GM21447 (cell line): ENCODE results near the gene CYTH4.

ENCODE experiments used
- ATAC-seq: cut with Tn5 transposase; IDR thresholded peaks from one replicate; pipeline ENCODE4 v1.9.1; 2021; ENCODE audit not compliant: unreplicated experiment

The CYTH4 gene

DNA sequence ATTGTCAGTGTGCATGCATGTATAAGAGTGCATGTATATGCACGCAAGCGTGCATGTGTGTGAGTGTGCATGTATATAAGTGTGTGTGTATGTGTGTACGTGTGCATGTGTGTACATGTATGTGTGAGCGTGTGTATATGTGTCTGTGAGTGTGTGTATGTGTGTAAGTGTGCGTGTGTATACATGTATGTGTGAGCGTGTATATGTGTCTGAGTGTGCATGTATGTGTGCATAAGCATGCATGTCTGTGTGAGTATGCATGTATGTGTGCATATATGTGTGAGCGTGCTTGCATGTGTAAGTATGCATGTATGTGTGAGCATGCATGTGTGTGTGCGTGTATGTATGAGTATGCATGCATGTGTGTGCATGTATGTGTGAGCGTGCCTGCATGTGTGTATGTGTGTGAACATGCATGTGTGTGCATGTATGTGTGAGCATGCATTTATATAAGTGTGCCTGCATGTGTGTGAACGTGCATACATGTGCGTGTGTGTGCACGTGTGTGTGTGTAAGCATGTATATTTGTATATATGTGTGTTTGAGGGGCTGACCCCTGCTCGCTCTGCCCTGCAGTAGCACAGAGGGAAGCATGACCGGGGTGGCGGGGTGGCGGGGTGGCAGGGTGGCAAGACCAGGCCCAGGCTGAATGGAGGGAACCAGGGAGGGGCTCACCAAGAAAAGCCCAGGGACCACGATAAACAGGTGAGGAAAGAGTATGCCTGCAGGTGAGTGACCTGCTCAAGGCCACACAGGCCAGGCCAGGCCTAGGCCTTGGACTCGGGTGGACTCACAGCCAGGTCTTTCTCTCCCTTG lies 26.3 kb downstream of the CYTH4 start:
- ATAC-seq = no peak

DNA sequence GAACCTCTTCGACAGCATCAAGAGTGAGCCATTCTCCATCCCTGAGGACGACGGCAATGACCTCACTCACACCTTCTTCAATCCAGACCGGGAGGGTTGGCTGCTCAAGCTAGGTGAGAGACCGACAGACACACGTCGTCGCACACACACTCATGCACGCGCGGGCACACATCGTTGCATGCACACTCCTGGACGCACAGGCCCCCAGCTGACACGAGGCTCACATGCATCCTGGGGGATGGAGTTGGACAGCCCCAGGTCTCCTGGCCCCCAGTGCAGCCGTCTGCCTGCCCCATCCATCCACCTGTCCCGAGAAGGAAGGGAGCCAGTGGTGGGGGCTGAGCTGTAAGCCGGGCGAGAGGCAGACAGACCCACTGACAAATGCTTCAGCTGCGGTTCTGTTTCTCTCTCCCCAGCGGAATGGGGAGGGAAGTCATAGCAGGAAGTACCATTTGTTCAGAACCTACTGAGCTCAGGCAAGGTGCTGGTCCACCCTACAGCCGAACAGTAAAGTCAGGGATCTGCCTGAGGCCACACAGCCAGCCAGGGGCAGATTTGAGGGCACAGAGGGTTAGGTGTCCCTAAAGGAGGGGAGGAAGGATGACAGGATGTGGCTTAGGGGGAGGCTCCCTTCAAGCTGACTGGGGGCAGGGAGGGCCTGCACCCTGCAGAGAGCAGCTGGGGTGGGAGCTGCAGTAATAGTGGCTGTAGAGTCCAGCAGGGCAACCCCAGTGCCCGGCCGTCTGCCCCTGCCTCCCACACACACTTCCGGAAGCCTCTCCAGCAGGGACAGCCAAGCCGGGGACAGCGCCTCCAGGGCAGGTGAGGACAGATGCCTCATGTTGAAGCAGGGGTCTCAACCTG lies 27.1 kb downstream of the CYTH4 start:
- ATAC-seq = no peak

DNA sequence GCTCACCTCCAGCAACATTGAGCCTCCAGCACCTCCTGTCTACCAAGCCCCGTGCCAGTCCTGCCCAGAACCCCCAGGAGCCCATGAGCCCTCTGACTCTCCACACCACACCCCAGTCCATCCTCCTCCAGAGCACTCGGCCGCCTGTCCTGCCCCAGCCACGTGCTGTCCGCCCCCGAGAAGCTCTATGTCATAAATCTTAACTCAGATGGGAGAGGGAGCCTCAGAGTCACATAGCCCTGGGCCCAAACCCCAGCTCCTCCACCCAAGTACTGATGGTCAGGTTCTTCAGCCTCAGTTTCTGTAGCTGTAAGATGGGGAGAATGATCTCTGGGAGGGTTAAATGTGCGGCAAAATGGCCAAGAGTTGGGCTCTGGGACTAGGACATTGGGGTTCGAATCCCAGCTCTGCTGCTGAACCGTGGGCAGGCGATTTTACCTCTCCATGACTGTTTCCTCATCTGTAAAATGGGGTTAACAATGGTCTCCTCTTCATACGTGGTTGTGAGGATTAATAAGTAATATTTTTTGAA lies 27.8 kb downstream of the CYTH4 start:
- no peak for ATAC-seq

DNA sequence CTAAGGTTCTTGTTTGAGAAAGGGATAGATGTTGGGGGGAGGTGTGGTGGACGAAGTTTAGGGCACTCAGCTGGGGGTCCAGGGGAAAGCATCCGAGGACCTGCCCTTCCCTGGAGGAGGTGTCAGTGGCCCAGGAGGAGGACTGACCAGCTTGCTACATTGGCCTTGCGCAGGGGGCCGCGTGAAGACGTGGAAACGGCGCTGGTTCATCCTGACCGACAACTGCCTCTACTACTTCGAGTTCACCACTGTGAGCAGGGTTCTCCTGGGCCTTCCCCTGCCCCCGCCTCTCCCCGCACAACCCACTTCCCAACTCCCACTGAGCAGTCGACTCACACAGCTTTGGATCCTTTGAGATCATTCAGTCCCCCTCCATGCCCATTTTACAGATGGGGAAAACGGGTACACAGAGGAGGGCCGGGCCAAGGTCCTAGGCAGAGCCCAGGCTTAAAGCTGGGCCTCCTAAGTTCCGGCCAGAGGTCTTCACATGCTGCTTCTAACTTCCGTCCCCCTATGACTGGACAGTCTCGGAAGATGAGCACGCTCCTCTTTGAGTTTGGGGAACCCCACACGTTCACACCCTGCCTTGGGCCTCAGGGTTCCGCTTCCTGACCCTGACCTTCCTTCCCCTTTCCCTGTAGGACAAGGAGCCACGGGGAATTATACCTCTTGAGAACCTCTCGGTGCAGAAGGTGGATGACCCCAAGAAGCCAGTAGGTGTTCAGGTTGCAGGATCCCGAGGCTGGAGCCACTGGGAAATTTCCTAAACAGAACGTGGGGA lies 28.7 kb downstream of the CYTH4 start:
- no peak for ATAC-seq

DNA sequence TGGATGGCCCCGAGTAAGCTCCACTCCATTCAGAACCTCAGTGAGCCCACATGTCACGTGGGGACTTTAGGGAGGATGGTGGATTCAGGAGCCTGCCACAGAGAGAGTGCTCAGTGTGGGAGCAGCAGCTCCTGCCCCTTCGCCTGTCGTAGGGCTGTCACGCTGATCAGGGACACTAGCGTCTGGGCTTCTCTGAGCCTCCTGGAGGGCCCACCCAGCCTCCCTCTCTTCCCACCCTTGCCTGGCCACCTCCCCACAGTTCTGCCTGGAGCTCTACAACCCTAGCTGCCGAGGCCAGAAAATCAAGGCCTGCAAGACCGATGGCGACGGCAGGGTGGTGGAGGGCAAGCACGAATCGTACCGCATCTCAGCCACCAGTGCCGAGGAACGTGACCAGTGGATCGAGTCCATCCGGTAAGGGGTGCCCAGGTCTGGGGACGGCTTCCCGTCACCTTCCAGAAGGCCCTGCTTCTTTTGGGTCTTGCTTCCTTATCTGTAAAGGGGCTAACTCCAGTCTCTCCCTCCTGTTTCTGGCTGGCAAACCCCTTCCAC lies 29.5 kb downstream of the CYTH4 start:
- ATAC-seq = no peak

DNA sequence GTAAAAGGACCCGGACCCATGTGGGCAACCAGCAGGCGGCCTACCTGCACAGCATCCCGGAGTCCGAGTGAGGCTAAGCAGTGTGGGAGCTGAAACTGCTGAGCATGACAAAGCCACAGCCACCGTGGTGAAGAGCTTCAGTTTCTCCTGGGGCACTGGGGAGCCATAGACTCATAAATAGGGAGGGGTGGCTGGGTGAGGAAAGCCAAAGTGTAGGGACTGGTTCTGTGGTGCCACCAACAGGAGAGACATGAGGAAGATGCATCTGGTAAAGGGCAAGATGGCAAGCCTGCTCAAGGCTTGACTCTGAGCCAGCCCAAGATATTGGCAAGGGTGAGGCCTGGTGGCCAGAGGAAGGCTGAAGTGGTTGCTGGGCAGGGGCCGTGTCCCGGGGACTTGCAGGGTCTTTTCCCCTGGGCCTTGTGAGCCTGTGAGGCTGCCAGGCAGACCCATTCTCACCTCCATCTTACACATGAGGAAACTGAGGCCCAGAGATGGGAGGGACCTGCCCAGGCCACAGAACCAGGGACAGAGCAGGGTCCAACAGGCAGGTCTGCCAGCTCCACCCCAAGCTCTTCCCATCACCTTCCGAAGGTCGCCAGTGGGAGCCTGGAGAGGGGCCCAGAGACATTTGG lies 30.4 kb downstream of the CYTH4 start:
- no peak for ATAC-seq

DNA sequence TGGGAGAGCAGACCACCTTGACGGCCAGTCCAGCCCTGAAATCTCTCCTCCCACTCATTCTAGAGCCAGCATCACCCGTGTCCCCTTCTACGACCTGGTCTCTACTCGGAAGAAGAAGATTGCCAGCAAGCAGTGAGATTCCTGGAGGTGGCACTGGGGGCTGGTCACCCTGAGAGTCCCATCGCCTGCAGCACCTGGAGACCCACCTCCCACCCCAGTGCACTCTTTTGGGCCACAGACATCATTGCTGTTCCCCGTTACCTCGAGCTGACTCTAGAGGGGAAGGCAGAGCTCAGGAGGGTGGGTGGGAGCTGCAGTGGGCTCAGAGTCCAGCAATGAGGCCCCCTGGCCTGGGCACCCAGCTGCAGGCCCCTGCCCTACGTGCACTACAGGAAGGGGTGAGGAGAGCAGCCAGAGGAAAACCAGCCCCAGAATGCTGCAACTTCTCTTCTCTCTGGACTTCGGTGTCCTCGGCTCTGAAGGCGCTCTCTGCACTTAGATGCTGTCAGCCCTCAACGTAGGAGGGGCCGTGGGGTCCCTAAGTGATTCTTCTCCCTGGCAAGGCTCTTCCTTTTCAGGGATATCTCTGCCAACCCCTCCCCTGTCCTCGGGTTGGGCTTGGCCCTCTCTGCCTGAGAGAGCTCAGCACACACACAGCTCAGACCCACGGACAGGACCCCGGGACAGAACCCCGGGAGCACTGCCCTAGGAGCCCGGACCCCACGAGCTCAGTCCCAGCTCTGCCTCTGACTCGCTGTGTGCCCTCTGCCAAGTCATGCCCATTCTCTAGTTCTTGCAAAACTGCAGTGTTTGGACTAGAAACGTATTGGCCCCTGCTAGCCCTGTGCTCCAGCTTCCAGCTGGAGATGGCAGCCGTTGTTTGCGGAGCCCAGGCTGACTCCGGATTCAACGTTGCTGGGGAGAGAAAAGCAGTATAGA lies 31.3 kb downstream of the CYTH4 start:
- no peak for ATAC-seq

DNA sequence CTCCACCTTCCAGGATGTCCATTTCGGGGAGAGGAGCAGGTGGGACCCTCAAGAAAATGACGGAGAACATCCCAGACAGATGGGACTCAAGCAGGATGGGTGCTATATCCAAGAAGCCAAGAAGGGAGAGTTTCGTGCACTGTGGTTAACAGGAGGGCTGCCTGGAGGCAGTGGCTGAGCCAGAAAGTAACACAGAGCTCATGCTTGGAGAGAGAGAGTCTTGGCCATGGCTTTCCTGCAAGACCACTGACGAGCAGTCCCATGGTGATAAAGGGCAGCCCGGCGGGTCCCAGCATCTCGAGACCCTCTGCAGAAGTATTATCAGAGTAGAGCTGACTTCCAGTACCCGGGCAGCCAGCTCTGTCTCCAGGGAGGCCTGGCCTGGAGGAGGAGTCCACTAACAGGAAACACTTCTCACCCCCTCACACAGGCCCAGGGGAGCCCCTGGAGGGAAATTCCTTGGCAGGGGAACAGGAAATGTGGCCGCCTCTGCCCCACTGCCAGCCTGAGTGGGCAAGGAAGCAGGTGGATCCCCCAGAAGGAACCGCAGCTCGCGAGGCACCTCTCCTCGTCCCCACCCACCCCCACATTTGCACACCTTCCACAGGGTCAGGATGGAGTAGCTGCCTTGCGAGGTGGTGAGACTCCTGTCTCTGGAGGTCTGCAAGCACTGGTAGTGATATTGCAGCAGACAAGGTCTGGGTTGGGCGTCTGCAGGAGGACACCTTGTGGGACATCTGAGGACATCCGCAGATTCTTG lies 32.2 kb downstream of the CYTH4 start:
- ATAC-seq = no peak

DNA sequence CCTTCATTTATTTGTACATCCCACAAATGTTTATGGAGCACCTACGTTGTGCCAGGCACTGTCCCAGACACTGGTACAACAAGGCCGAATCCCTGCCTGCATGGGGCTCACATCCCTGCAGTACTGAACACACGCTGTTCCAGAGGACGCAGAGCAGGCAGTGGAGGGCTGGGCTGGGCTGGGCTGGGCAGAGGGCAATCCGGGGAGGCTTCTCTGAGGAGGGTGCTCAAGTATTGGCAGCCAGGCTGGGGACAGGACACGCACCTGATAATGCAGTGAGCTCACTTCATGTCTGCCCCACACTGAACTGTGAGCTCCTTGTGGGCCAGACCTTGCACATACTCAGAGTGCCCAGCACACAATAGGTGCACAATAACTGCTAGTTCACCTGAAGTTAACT lies 34.1 kb downstream of the CYTH4 start:
- ATAC-seq = no peak

DNA sequence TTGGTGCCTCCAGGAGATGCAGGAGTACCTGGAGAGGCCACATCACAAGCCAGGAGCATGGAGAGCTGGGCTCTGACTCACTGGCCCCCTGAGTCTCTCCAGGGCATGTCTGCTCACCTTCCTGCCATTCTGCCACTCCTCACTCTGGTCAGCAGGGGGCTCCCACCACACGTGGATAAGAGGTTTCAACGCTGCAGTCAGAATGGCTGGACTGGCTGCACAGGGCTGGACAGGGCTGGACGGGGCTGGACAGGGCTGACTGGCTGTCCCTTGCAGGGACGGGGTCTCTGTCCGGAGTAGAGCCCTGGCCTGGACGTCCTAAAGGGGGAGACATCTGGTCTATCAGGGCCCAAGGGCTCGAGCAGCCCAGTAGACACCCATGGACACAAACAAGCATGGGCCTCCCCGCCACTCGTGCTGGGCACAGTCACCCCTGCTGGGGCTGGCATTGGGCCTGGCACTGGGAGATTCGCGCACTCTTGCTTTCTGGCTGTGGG lies 34.6 kb downstream of the CYTH4 start:
- ATAC-seq = no peak

DNA sequence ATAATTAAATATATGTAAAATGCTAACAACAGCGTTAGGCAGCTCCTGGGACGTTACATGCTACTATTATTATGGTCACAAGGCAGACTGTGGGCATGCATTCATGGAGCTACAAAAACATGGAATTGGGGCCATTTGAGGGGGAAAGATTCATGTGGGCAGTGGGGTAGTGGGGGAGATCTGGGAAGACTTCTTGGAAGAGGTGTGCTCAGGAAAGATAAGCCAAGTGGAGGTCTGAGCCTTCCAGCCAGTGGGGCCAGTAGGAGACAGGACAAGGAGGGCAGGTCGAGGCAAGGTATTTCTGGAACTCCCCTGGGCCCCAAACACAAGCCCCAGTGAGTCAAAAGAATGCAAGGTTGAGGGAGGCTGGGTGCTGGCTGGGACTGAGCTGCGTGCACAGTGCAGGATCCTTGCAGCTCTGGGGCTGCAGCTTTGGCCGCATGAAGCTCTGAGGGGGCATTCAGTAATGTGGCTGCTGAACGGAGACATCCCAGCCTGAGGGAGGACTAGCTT lies 35.4 kb downstream of the CYTH4 start:
- no peak for ATAC-seq

DNA sequence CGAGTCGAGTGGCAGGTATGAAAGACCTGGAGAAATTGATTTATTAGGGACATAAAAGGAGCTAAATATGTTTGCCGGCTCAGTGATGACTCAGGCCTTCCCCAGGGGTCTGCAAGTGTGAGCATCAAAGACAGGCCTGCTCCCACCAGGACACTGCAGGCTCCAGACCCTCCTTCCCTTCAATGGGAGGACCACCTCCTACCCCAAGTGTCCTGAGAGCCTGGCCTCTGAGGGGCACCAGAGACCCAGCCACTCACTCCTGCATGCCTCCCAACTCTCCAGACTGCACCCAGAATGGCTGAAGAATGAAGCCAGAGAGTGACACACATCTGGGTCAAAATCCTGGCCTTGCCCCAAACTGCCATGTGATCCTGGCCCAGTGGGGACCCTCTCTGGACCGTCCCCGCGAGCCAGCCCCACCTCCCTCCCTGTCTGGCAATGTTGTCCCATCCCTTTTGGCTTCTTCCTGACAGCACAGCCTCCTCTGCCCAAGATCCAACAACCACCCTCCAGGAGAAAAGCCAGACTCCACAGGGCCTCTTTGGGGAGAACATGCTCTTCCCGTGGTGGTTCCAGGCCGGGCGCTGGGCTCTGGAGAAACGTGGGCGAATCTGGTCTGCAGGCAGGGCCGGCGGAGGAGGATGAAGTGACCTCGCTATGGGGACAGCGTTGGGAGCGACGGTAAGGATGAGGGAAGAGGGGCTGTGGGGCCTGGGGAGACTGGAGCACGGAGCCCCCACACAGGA lies 36.2 kb downstream of the CYTH4 start:
- ATAC-seq = no peak

DNA sequence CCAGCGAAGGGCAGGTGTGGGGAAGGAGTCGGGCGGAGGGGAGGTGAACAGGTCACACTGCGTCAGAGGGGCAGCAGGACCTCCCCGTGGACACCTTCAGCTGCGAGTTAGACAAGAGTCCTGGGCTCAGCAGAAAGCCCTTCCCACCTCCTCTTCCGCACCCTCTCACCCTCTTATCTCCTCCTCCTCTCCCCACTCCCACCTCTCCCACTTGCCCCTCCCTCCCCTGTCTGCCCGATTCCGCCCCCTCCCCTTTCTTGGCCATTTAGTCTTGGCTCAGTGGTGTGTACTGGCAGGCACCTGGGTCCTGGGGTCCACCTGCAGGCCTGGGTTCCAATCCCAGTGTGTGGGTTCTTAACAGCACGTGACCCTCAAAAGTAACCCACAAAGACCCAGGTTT lies 37.2 kb downstream of the CYTH4 start:
- ATAC-seq = no peak

DNA sequence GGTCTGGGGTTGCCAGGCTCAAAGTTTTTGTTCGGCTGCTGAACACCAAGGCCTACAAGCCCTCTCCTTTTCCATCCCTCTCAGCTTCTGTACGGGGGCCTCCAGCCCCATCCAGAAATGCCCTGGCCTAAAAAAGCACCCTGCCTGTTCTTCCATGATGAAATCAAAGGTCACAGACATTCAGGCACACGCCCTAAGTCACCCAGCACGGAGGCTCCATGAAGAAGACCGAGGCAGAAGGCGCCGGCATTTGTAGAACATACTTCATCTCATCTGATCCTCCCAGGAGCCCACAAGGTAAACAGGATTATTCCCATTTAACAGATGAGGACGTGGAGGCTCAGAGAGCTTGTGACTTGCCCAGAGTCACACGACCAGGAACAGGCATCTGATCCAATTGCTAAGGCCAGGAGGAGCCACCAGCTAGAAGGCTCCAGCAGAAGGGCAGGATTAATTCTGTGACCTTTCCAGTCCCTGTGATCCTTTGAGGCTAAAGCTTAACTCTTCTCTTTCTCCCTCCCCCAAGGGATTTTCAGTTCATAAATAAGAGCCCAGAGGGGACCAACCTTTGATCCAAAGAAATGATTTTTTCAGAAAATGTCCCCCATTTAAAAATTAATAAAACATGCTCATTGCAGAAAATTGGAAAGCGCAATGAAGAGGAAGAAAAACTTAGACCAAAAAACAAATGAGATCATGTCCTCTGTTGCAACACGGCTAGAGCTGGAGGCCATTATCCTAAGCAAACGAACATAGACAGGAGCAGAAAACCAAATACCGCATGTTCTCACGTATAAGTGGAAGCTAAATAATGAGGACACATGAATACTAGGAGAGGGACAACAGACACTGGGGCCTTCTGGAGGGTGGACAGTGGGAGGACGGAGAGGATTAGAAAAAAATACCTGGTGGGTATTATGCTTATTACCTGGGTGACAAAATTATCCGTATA lies 38.7 kb downstream of the CYTH4 start:
- ATAC-seq = no peak

DNA sequence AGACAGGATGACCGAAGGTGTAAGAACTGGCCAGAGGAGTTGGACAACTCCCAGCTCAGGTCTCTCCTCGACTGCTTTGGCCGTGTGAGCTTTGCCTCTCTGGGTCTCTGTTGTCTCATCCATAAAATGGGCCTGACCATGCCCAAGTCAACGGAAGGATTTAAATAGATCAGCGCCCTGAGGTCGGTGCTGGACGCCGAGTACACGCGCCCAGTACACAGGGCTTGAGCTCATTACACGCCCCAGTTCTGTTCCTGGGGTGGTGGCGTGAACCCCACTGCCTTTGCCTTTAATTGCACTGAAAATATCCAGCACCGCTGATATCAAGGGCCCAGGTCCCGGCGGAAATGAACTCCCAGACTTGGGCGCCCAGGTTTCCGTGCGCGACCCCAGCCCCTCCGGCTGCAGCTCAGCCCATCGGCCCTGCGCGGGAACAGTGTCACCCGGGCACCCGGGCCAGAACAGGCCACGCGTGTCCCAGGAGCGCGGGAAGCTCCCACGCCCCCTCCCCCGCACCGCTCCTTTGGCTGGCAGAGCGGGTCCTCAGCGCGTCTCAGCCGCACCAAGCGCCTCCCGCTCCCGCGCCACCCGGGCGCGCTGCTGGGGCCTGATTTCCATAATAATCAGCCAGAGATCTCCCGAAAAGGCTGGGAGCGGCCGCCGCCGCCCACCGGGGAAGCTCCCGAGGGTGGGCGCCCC lies 42.2 kb downstream of the CYTH4 start:
- no peak for ATAC-seq

DNA sequence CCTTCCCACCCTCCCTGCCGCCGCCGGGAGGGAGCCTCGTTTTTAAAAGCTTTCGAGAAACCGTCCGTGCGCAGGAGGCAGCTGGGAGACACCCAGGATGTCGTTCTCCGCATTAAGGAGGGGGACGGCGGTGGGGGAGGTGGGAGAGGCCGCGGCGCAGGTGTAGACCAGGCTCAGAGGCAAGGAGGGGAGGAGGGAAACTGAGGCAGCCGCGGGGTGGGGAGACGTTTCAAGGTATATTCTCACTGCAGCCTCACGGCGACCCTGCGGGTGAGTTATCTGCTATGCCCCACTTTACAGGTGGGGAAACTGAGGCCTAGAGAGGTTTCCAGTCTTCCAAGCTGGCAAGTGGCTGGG lies 42.7 kb downstream of the CYTH4 start:
- ATAC-seq = no peak
